ENCODE measurements around the gene GAL3ST2.

Gene GAL3ST2

GRCh38 chr2:241834527-241835210 lies 58.0 kb downstream of the GAL3ST2 start:
- DNase-seq (ENCODE audit: low read depth) = no peak
- TF ChIP-seq CTCF (IDR thresholded peaks at IDR 0.05; ENCODE audit: low read depth, low read length, missing control alignments) = no peak
- H3K4me3 ChIP-seq (ENCODE audit: low read depth, low read length) = no peak overlapping the region

- no peak overlapping the region for H3K4me3 ChIP-seq (ENCODE audit: low read depth, low read length)
- DNase-seq (ENCODE audit: low read depth) = no peak
- TF ChIP-seq CTCF (IDR thresholded peaks at IDR 0.05; ENCODE audit: low read depth, low read length, missing control alignments) = no peak
These were observed 59.0 kb downstream of the GAL3ST2 start for GRCh38 chr2:241835611-241836010.

GRCh38 chr2:241836292-241836691 lies 59.7 kb downstream of the GAL3ST2 start:
- no peak for DNase-seq (ENCODE audit: low read depth)
- no peak for TF ChIP-seq CTCF (IDR thresholded peaks at IDR 0.05; ENCODE audit: low read depth, low read length, missing control alignments)
- H3K4me3 ChIP-seq (ENCODE audit: low read depth, low read length) = no peak overlapping the region

- no peak for DNase-seq (ENCODE audit: low read depth)
- no peak for TF ChIP-seq CTCF (IDR thresholded peaks at IDR 0.05; ENCODE audit: low read depth, low read length, missing control alignments)
- H3K4me3 ChIP-seq (ENCODE audit: low read depth, low read length) = no peak overlapping the region
These were observed 60.8 kb downstream of the GAL3ST2 start for GRCh38 chr2:241837197-241837965.

GRCh38 chr2:241841181-241842066 lies 64.8 kb downstream of the GAL3ST2 start:
- no peak for TF ChIP-seq CTCF (IDR thresholded peaks at IDR 0.05; ENCODE audit: low read depth, low read length, missing control alignments)

GRCh38 chr2:241842067-241842415 lies 65.4 kb downstream of the GAL3ST2 start:
- TF ChIP-seq CTCF (IDR thresholded peaks at IDR 0.05; ENCODE audit: low read depth, low read length, missing control alignments) = no peak
- H3K4me3 ChIP-seq (ENCODE audit: low read depth, low read length) = no peak overlapping the region
- DNase-seq (ENCODE audit: low read depth) = no peak

More at GRCh38 chr2:241841181-241842066, 64.8 kb downstream of the GAL3ST2 start:
- DNase-seq (ENCODE audit: low read depth) = no peak
- no peak overlapping the region for H3K4me3 ChIP-seq (ENCODE audit: low read depth, low read length)

Data from GM12864 (cell line).